PFSK-1 (cell line): ENCODE measurements around the gene DNAJC27.

Source experiments
- REST ChIP-seq, 2 experiments: IDR thresholded peaks; 2 replicates each; pipeline versions ENCODE4 v1.6.1 to v1.8.0; 2011 to 2012; ENCODE audit warnings: low read depth in 2 of 2, low read length in 2 of 2, control low read depth in 1 of 2, inconsistent platforms in 1 of 2, mild to moderate bottlenecking in 1 of 2, moderate library complexity in 1 of 2; ENCODE audit not compliant: insufficient read depth in 1 of 2
- SIN3A ChIP-seq: IDR thresholded peaks from 2 replicates; pipeline ENCODE4 v1.6.1; 2012; ENCODE audit warnings: mild to moderate bottlenecking, low read length, moderate library complexity, borderline replicate concordance; ENCODE audit not compliant: insufficient read depth

- no peak for TF ChIP-seq SIN3A
- TF ChIP-seq REST (IDR thresholded peaks at IDR 0.05; ENCODE audit: insufficient read depth in 1 of 2, low read depth in 2 of 2, low read length in 2 of 2): no peak
Observed at GRCh38 chr2:24912523-24912922, 59.2 kb downstream of the DNAJC27 start.
